Head of caudate nucleus (tissue), 42 donors: ENCODE measurements around the gene TPRG1L.
A peak's percentile ranks its signal among the peaks of the same experiment; 100 is the strongest.

ENCODE experiments used
- DNase-seq, 42 donors: peaks; one replicate each; pipeline versions ENCODE4 v3.0.0 to v3.0.0-alpha.2; 2020 to 2021; ENCODE audit warnings: mixed read lengths in 7 of 42
- intact Hi-C: fragments of 100-400 bp; cut with DNase I; formaldehyde crosslinking; loops from one replicate; pipeline ENCODE4 v1.15.0; 2022

Gene TPRG1L

GRCh38 chr1:3604997-3605823 lies 19.6 kb upstream of the TPRG1L start:
- intact Hi-C loops, result no loop called here
- no peak for DNase-seq

- intact Hi-C loops, result no loop called here
- no peak for DNase-seq
Measured at GRCh38 chr1:3606779-3607702, 17.8 kb upstream of the TPRG1L start.

GRCh38 chr1:3607703-3608065 lies 17.1 kb upstream of the TPRG1L start:
- intact Hi-C loops, result no loop called here
- no peak for DNase-seq

- intact Hi-C loops, result no loop called here
Measured at GRCh38 chr1:3608154-3608553, 16.7 kb upstream of the TPRG1L start.

GRCh38 chr1:3609016-3609768 lies 15.6 kb upstream of the TPRG1L start:
- intact Hi-C loops, result no loop called here
- DNase-seq, result no peak

More at GRCh38 chr1:3608154-3608553, 16.7 kb upstream of the TPRG1L start:
- no peak for DNase-seq

- intact Hi-C loops, result no loop called here
- no peak for DNase-seq
Measured at GRCh38 chr1:3609769-3610526, 14.9 kb upstream of the TPRG1L start.

GRCh38 chr1:3610527-3611169 lies 14.2 kb upstream of the TPRG1L start:
- DNase-seq, result no peak
- intact Hi-C loops, result no loop called here

- peak in 29 of 42 donors; percentile 27 to 72 (median 49) for DNase-seq
- intact Hi-C loops, result no loop called here
Measured at GRCh38 chr1:3611170-3612019, 13.4 kb upstream of the TPRG1L start, which contains the start of gene MEGF6. Gene MEGF6, minus strand, starts transcription at chr1:3611508. Its CDS starts 240 bp downstream, at chr1:3611268.

- DNase-seq, result no peak
- intact Hi-C loops, result no loop called here
Measured at GRCh38 chr1:3612123-3612522, 12.7 kb upstream of the TPRG1L start.

- DNase-seq, result peak in 1 of 42 donors; percentile 27
- intact Hi-C loops, result loop anchor here (5.0 kb wide), 2 partner anchors 48 to 163 kb away; partner anchors contain the start of gene ARHGEF16
Measured at GRCh38 chr1:3614755-3615742, 9.8 kb upstream of the TPRG1L start.

GRCh38 chr1:3616861-3617260 lies 8.0 kb upstream of the TPRG1L start:
- intact Hi-C loops, result loop anchor here (5.0 kb wide), 2 partner anchors 50 to 165 kb away; partner anchors contain the start of gene ARHGEF16
- no peak for DNase-seq

GRCh38 chr1:3617806-3618345 lies 6.9 kb upstream of the TPRG1L start:
- intact Hi-C loops, result loop anchor here (2.0 to 5.0 kb wide), 3 partner anchors 51 to 166 kb away; partner anchors contain the start of gene ARHGEF16
- no peak for DNase-seq

- no peak for DNase-seq
- intact Hi-C loops, result loop anchor here (2.0 to 5.0 kb wide), 3 partner anchors 51 to 166 kb away; partner anchors contain the start of gene ARHGEF16
Measured at GRCh38 chr1:3618531-3618880, 6.3 kb upstream of the TPRG1L start.

- intact Hi-C loops, result loop anchor here (2.0 to 5.0 kb wide), 3 partner anchors 52 to 167 kb away; partner anchors contain the start of gene ARHGEF16
- peak; percentile 41 to 93 (median 78) for DNase-seq
Measured at GRCh38 chr1:3618881-3619671, 5.7 kb upstream of the TPRG1L start.
